SK-N-SH treated with all-trans-retinoic acid at 6 μM for 48 hours (cell line): ENCODE data around the gene ABI3BP.

ENCODE experiments used
- ARNTL ChIP-seq: fragments of 450-650 bp; formaldehyde crosslinking; IDR thresholded peaks from 2 replicates; pipeline ENCODE4 v1.5.0; 2020; ENCODE audit warnings: low read depth, mild to moderate bottlenecking, moderate library complexity, borderline replicate concordance
- BACH2 ChIP-seq: fragments of 250-450 bp; sonication (Bioruptor Pico); IDR thresholded peaks from 2 replicates; pipeline ENCODE4 v1.9.0; 2021; ENCODE audit warnings: mild to moderate bottlenecking, borderline replicate concordance
- CREB5 ChIP-seq: fragments of 250-450 bp; sonication (Bioruptor Pico); IDR thresholded peaks from 2 replicates; pipeline ENCODE4 v1.5.1; 2020; ENCODE audit warnings: low read depth, mild to moderate bottlenecking, moderate library complexity
- ISL1 ChIP-seq: fragments of 250-450 bp; sonication (Bioruptor Pico); IDR thresholded peaks from 2 replicates; pipeline ENCODE4 v2.1.2; 2022; ENCODE audit warnings: mild to moderate bottlenecking, moderate library complexity
- RARB ChIP-seq: fragments of 250-450 bp; sonication (Bioruptor Pico); IDR thresholded peaks from 2 replicates; pipeline ENCODE4 v1.8.0; 2021; ENCODE audit warnings: mild to moderate bottlenecking, moderate library complexity
- TSHZ2 ChIP-seq: fragments of 250-450 bp; sonication (Bioruptor Pico); IDR thresholded peaks from 2 replicates; pipeline ENCODE4 v1.5.0; 2020; ENCODE audit warnings: mild to moderate bottlenecking, moderate library complexity
- ZC3H10 ChIP-seq: fragments of 250-450 bp; sonication (Bioruptor Pico); IDR thresholded peaks from 2 replicates; pipeline ENCODE4 v1.5.1; 2021; ENCODE audit warnings: mild to moderate bottlenecking, moderate library complexity
- ZFP30 ChIP-seq: fragments of 450-650 bp; formaldehyde crosslinking; IDR thresholded peaks from 2 replicates; pipeline ENCODE4 v1.5.0; 2022; ENCODE audit warnings: mild to moderate bottlenecking, moderate library complexity
- ZNF565 ChIP-seq: fragments of 450-650 bp; formaldehyde crosslinking; conservative IDR thresholded peaks from 2 replicates; pipeline ENCODE4 v1.5.0; 2020; ENCODE audit warnings: low read depth, mild to moderate bottlenecking, moderate library complexity
- TF ChIP-seq, protein P1 (sequence below): fragments of 250-450 bp; sonication (Bioruptor Pico); IDR thresholded peaks from 2 replicates; pipeline ENCODE4 v1.8.0; 2020; ENCODE audit warnings: mild to moderate bottlenecking, moderate library complexity, borderline replicate concordance

GRCh38 chr3:100928638-100929428 is 64.4 kb downstream of the ABI3BP start:
- TF ChIP-seq CREB5 (CRISPR knock-in tag): no peak
- TF ChIP-seq BACH2 (CRISPR knock-in tag): no peak
- no peak for TF ChIP-seq ISL1 (CRISPR knock-in tag)
- no peak for TF ChIP-seq RARB
- TF ChIP-seq ZNF565 (CRISPR knock-in tag): no peak
- TF ChIP-seq TSHZ2: no peak
- no peak for TF ChIP-seq ZC3H10 (CRISPR knock-in tag)
- TF ChIP-seq ARNTL (CRISPR knock-in tag): no peak
- TF ChIP-seq ZFP30 (CRISPR knock-in tag): no peak
- TF ChIP-seq, protein P1, sequence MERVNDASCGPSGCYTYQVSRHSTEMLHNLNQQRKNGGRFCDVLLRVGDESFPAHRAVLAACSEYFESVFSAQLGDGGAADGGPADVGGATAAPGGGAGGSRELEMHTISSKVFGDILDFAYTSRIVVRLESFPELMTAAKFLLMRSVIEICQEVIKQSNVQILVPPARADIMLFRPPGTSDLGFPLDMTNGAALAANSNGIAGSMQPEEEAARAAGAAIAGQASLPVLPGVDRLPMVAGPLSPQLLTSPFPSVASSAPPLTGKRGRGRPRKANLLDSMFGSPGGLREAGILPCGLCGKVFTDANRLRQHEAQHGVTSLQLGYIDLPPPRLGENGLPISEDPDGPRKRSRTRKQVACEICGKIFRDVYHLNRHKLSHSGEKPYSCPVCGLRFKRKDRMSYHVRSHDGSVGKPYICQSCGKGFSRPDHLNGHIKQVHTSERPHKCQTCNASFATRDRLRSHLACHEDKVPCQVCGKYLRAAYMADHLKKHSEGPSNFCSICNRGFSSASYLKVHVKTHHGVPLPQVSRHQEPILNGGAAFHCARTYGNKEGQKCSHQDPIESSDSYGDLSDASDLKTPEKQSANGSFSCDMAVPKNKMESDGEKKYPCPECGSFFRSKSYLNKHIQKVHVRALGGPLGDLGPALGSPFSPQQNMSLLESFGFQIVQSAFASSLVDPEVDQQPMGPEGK (CRISPR knock-in tag): no peak
